C4-2B (cell line): ENCODE measurements around the gene SERP2.

ENCODE experiments used
- H3K27ac ChIP-seq: fragments of 450-650 bp; 2 replicates; pipeline ENCODE4 v1.5.1; 2017
- CTCF ChIP-seq: fragments of 450-650 bp; conservative IDR thresholded peaks from 2 replicates; pipeline ENCODE4 v1.5.1; 2017; ENCODE audit warnings: mild to moderate bottlenecking
- ZFX ChIP-seq: fragments of 450-650 bp; IDR thresholded peaks from 2 replicates; pipeline ENCODE4 v1.6.1; 2017

SERP2 gene

GRCh38 chr13:44429311-44429710, 55.7 kb downstream of the SERP2 start:
- H3K27ac ChIP-seq: no peak overlapping the region
- TF ChIP-seq CTCF: no peak
- no peak for TF ChIP-seq ZFX

GRCh38 chr13:44431150-44431549, 57.5 kb downstream of the SERP2 start:
- TF ChIP-seq ZFX: no peak
- no peak for TF ChIP-seq CTCF
- H3K27ac ChIP-seq: 0 out of 2 replicates have a peak overlapping the region, but pooled peaks have one; percentile 29

- TF ChIP-seq ZFX: no peak
- no peak for TF ChIP-seq CTCF
- H3K27ac ChIP-seq: no peak overlapping the region
Observed at GRCh38 chr13:44432650-44433049, 59.0 kb downstream of the SERP2 start.

GRCh38 chr13:44433863-44434765, 60.5 kb downstream of the SERP2 start:
- TF ChIP-seq CTCF: no peak
- no peak for TF ChIP-seq ZFX

GRCh38 chr13:44434766-44435141, 61.1 kb downstream of the SERP2 start:
- H3K27ac ChIP-seq: peak overlapping the region; percentile 95
- TF ChIP-seq CTCF (no peak), ZFX (no peak)

More at GRCh38 chr13:44433863-44434765, 60.5 kb downstream of the SERP2 start:
- peak overlapping the region; percentile 95 for H3K27ac ChIP-seq

- H3K27ac ChIP-seq: peak overlapping the region; percentile 95
- TF ChIP-seq CTCF: no peak
- no peak for TF ChIP-seq ZFX
Observed at GRCh38 chr13:44435142-44435918, 61.7 kb downstream of the SERP2 start.
